CD4-positive, alpha-beta memory T cell (primary cell): ENCODE data around the gene HLA-DMB. TPM values are rescaled to one million over a fixed set of nuclear protein-coding genes. Genes with fewer than 3 reads are reported as not detected.

ENCODE experiments used
- CTCF ChIA-PET: fragments of 350-600 bp; sonication (Branson Sonifier 250); formaldehyde crosslinking; loops from one replicate; lab custom pipeline; 2021; ENCODE audit warnings: inconsistent platforms; ENCODE audit not compliant: partially characterized antibody; lab: Charles Lee
- POLR2A ChIA-PET: fragments of 350-600 bp; sonication (Branson Sonifier 250); formaldehyde crosslinking; loops from one replicate; lab custom pipeline; 2021; ENCODE audit not compliant: partially characterized antibody; lab: Charles Lee
- DNase-seq, 5 donors: peaks; one replicate each; pipeline versions ENCODE4 v3.0.0 to v3.0.0-alpha.2; 2020 to 2022; ENCODE audit warnings: mixed read lengths in 1 of 5
- H3K27ac ChIP-seq: one replicate; pipeline ENCODE4 v1.7.0; 2013; ENCODE audit warnings: low read depth, low read length
- H3K27me3 ChIP-seq: 2 replicates; pipeline ENCODE4 v1.7.0; 2013; ENCODE audit warnings: mild to moderate bottlenecking, low read length, moderate library complexity; ENCODE audit not compliant: insufficient read depth
- H3K36me3 ChIP-seq: 2 replicates; pipeline ENCODE4 v1.7.0; 2013; ENCODE audit warnings: mild to moderate bottlenecking, low read length, moderate library complexity; ENCODE audit not compliant: insufficient read depth
- H3K4me1 ChIP-seq: 2 replicates; pipeline ENCODE4 v1.7.0; 2013; ENCODE audit warnings: mild to moderate bottlenecking, low read length, moderate library complexity; ENCODE audit not compliant: insufficient read depth
- H3K4me3 ChIP-seq, 2 donors: one replicate each; pipeline ENCODE4 v1.7.0; 2013; ENCODE audit warnings: low read length in 2 of 2, mild to moderate bottlenecking in 1 of 2
- H3K9me3 ChIP-seq, 2 donors: one replicate each; pipeline ENCODE4 v1.7.0; 2013; ENCODE audit warnings: low read length in 2 of 2, control low read depth in 1 of 2; ENCODE audit not compliant: control insufficient read depth in 1 of 2
- H3K27ac Mint-ChIP-seq, 7 donors: one replicate each; pipeline ENCODE4 v1.8.0; 2020 to 2021; ENCODE audit warnings: mixed read lengths in 7 of 7, mild to moderate bottlenecking in 6 of 7, inconsistent platforms in 3 of 7, moderate library complexity in 3 of 7
- H3K27me3 Mint-ChIP-seq, 2 donors: one replicate each; pipeline ENCODE4 v1.8.0; 2020 to 2021; ENCODE audit warnings: mixed read lengths in 2 of 2
- H3K36me3 Mint-ChIP-seq, 2 donors: one replicate each; pipeline ENCODE4 v1.8.0; 2020 to 2021; ENCODE audit warnings: mixed read lengths in 2 of 2, inconsistent platforms in 1 of 2, mild to moderate bottlenecking in 1 of 2
- H3K4me1 Mint-ChIP-seq, 4 donors: one replicate each; pipeline ENCODE4 v1.8.0; 2020 to 2021; ENCODE audit warnings: mixed read lengths in 4 of 4, mild to moderate bottlenecking in 1 of 4
- H3K4me3 Mint-ChIP-seq, 8 donors: one replicate each; pipeline ENCODE4 v1.8.0; 2020 to 2021; ENCODE audit warnings: mixed read lengths in 8 of 8, mild to moderate bottlenecking in 7 of 8, moderate library complexity in 6 of 8, inconsistent platforms in 3 of 8
- H3K9me3 Mint-ChIP-seq, 8 donors: one replicate each; pipeline ENCODE4 v1.8.0; 2020 to 2021; ENCODE audit warnings: mixed read lengths in 8 of 8, mild to moderate bottlenecking in 5 of 8, inconsistent platforms in 3 of 8, moderate library complexity in 1 of 8
- intact Hi-C: fragments of 100-400 bp; cut with micrococcal nuclease; formaldehyde crosslinking; loops from one replicate; pipeline ENCODE4 v1.15.1; 2023
- polyA plus RNA-seq, 2 donors: library from polyadenylated mRNA; unstranded; fragments of 300-500 nt; fragmentation: Illumina TruSeq; gene quantifications; one replicate each; pipeline ENCODE4 v1.2.3, GENCODE V29; 2021
- total RNA-seq, 2 experiments: library from RNA; stranded (reverse); gene quantifications; one replicate each; pipeline ENCODE4 v1.2.3, GENCODE V29; 2021

Gene HLA-DMB
- total RNA-seq (1 to 10 TPM; 7.9 to 8.1 TPM), polyA plus RNA-seq (10 to 100 TPM in 1 of 2 donors, 1 to 10 TPM in 1; 7.6 to 15.5 TPM)

DNA sequence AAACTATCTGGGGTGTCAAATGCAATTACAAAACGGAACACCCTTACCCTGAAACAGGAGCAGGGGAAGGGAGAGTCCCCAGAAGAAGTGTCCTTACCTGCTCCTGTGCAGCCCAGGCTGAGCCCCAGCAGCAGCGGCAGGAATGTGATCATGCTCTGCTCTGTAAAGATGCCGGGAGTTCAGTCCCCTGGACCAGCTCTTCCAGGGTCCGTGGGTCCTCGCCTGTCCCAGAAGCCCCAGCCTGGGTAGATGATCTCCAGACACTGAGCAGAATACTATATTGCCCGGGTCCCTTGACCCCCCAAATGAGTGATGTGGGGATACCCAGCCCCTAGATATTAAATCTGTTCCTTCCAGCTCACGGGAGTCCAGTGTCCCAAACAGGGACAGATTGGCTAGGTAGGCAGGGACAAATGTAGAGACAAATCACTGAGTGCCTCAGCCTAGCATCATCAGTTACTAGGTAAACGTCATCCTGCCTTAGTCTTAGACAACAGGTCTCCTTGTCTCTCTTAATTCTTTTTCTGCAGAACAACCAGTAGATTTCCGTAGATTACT lies at the start of gene HLA-DMB:
Gene HLA-DMB, minus strand, starts transcription at position 373 of the 558 bp plus-strand sequence. Its CDS starts 221 bp downstream, at position 152.
- Histone ChIP-seq H3K4me3 (peak within 1 kb of the TSS; percentile 57 to 73), H3K4me1 (peaks cover 57% of the 10 kb centered on the region), H3K27ac (peak within 1 kb of the TSS; percentile 68), H3K9me3 (no peaks in the 10 kb centered on the region), H3K27me3 (no peaks in the 10 kb centered on the region), H3K36me3 (no peaks in the 10 kb centered on the region)
- no peaks in the 10 kb centered on the region for H3K36me3 Mint-ChIP-seq
- H3K27me3 Mint-ChIP-seq = no peaks in the 10 kb centered on the region
- ChIA-PET POLR2A (interaction anchor here (1.0 to 15.8 kb wide), 10 partner anchors 12 to 102 kb away, joined by 3 to 698 read pairs (median 7); partner anchors contain the start of genes BRD2, HLA-DMA, PSMB9 and TAP1), CTCF (interaction anchor here (0.7 to 15.9 kb wide), 15 partner anchors 8 to 112 kb away, joined by 3 to 631 read pairs (median 4); partner anchors contain the start of genes BRD2, HLA-DMA and TAP2)
- peak; percentile 68 to 82 (median 70) for DNase-seq
- peak within 1 kb of the TSS; percentile 90 to 99 (median 94) for H3K27ac Mint-ChIP-seq
- no peaks in the 10 kb centered on the region for H3K9me3 Mint-ChIP-seq
- H3K4me3 Mint-ChIP-seq = peak within 1 kb of the TSS; percentile 89 to 97 (median 92)
- intact Hi-C loops = loop anchor here (1.0 to 2.0 kb wide), 2 partner anchors 28 to 44 kb away; partner anchors contain the start of gene BRD2
- peaks cover 46 to 60% (median 53%) of the 10 kb centered on the region in 4 donors for H3K4me1 Mint-ChIP-seq

DNA sequence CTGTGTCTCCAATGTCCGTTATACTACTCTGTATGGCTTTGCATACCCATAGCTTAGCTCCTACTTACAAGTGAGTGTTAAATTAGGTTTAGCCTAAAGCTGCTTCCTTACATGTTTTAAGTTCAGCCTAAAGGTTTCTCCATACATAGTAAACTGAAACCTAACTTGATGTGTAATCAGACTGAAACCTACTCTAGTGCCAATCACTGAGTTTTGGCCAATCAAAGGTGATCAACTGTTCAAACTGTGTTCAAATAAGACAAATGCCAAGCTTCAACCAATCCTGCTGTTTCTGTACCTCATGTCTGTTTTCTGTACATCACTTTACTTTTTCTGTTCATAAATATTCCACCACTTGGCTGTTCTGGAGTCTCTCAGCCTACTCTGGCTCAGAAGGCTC lies 48.5 kb upstream of the HLA-DMB start:
- H3K4me3 Mint-ChIP-seq = no peak overlapping the region
- no peaks in the 10 kb centered on the region for H3K9me3 ChIP-seq
- peaks cover 3 to 5% of the 10 kb centered on the region in 2 donors for H3K27me3 Mint-ChIP-seq
- CTCF ChIA-PET = interaction anchor here (1.7 to 20.7 kb wide), 5 partner anchors 18 to 104 kb away, joined by 3 to 631 read pairs (median 120); partner anchors contain the start of genes BRD2, HLA-DMA and HLA-DMB
- H3K36me3 Mint-ChIP-seq = no peaks in the 10 kb centered on the region
- H3K9me3 Mint-ChIP-seq = no peaks in the 10 kb centered on the region
- H3K27me3 ChIP-seq = no peaks in the 10 kb centered on the region
- no peak overlapping the region for H3K27ac ChIP-seq
- intact Hi-C loops = no loop called here
- H3K4me3 ChIP-seq = no peak overlapping the region
- POLR2A ChIA-PET = interaction anchor here (1.6 kb wide), 1 partner anchor 56 kb away, joined by 6 read pairs; no protein-coding TSS in a partner anchor
- no peak for DNase-seq
- H3K4me1 Mint-ChIP-seq = peaks cover 4 to 6% (median 5%) of the 10 kb centered on the region in 4 donors
- no peaks in the 10 kb centered on the region for H3K36me3 ChIP-seq
- H3K4me1 ChIP-seq = peaks cover 6% of the 10 kb centered on the region
- H3K27ac Mint-ChIP-seq = no peak overlapping the region

DNA sequence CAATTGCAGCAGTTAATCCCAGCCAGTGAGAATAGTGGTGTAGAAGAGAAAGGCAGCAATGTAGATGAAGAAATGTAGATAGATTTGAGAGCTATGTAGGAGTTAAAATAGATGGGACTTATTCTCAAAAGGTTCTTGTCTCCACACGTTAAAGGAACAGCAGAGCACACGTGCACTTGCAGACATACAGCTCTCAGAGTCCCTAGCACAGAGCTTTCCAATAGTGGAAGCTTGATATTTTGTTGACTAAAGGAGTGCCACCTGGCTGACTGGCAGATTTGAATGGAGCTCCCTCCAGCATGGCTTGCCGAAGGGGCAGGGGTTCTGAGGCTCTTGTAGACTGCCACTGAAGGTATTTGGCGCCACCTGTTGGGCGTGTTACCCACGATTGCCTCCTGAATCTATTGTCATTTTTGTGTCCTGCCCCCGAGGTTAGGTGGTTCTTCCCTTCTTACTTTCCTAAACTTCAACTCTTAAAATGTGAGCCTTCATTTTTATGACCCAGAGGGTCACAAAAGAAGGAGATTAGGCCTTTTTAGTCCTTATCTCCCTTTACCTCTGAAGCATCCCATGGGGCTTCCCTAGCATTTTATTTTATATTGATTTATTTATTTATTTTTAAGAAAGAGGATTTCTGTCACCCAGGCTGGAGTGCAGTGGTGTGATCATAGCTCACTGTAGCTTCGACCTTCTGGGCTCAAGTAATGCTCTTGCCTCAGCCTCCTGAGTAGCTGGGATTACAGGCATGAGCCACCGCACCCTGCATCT lies 44.0 kb upstream of the HLA-DMB start:
- Histone ChIP-seq H3K27me3 (no peaks in the 10 kb centered on the region), H3K27ac (no peak overlapping the region), H3K4me1 (peaks cover 9% of the 10 kb centered on the region), H3K4me3 (no peak overlapping the region), H3K36me3 (peaks cover 17% of the 10 kb centered on the region), H3K9me3 (no peaks in the 10 kb centered on the region)
- ChIA-PET POLR2A (interaction anchor here (0.8 to 24.6 kb wide), 13 partner anchors 12 to 263 kb away, joined by 3 to 698 read pairs (median 8); partner anchors contain the start of genes BRD2, HLA-DMA, HLA-DMB and PSMB8), CTCF (interaction anchor here (0.7 to 20.7 kb wide), 43 partner anchors 9 to 1672 kb away, joined by 3 to 631 read pairs (median 6); partner anchors contain the start of genes BRD2, HLA-DMA, HLA-DMB and PSMB8)
- peak; percentile 83 to 88 (median 84) for DNase-seq
- intact Hi-C loops = loop anchor here (1.0 to 2.0 kb wide), 6 partner anchors 11 to 100 kb away; partner anchors contain the start of genes HLA-DMA and HLA-DMB
- Mint-ChIP-seq H3K9me3 (no peaks in the 10 kb centered on the region), H3K36me3 (peaks cover 11 to 24% of the 10 kb centered on the region in 2 donors), H3K4me3 (no peak overlapping the region), H3K27ac (peak overlapping the region; percentile 3 to 82 (median 45)), H3K27me3 (no peaks in the 10 kb centered on the region), H3K4me1 (peaks cover 18 to 34% (median 21%) of the 10 kb centered on the region in 4 donors)

DNA sequence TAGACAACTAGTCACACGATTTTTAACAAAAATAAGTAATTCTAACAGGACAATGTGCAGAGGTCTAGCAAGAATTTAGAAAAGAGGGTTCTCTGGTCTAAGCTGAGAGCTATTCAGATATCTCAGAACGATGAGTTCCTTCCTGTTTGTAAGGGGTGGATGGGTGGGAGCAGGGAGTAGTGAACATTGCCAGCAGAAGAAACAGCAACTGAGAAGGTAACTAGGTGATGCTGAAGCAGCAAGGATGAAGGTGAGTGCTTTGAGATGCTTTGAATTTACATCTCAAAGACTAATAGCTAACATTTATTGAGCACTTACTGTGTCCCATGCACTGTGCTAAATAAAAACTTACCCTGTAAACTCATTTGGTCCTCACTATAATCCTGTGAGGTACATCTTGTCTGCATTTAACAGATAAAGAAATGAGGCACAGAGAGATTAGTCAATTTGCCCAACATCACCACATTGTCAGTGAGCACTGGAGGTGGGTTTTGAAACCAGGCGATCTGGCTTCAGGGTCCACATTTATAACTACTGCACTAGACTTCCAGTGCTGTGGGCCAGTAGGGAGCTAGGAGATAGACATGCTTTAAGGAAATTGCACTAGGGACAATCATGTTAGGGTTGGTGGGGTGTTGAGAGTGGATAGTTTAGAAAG lies 43.3 kb upstream of the HLA-DMB start:
- Histone ChIP-seq H3K9me3 (no peaks in the 10 kb centered on the region), H3K36me3 (peaks cover 24% of the 10 kb centered on the region), H3K4me3 (no peak overlapping the region), H3K27ac (no peak overlapping the region), H3K4me1 (peaks cover 9% of the 10 kb centered on the region), H3K27me3 (no peaks in the 10 kb centered on the region)
- Mint-ChIP-seq H3K36me3 (peaks cover 18 to 31% of the 10 kb centered on the region in 2 donors), H3K9me3 (no peaks in the 10 kb centered on the region), H3K27ac (peak overlapping the region; percentile 17 to 88 (median 52)), H3K4me1 (peaks cover 18 to 38% (median 23%) of the 10 kb centered on the region in 4 donors), H3K4me3 (no peak overlapping the region), H3K27me3 (no peaks in the 10 kb centered on the region)
- intact Hi-C loops = loop anchor here (1.0 to 2.0 kb wide), 6 partner anchors 10 to 99 kb away; partner anchors contain the start of genes HLA-DMA and HLA-DMB
- ChIA-PET CTCF (interaction anchor here (0.7 to 20.7 kb wide), 43 partner anchors 9 to 1673 kb away, joined by 3 to 631 read pairs (median 6); partner anchors contain the start of genes BRD2, HLA-DMA, HLA-DMB and PSMB8), POLR2A (interaction anchor here (1.0 to 24.6 kb wide), 14 partner anchors 13 to 264 kb away, joined by 3 to 698 read pairs (median 9); partner anchors contain the start of genes BRD2, HLA-DMA, HLA-DMB and PSMB8)
- DNase-seq = no peak

DNA sequence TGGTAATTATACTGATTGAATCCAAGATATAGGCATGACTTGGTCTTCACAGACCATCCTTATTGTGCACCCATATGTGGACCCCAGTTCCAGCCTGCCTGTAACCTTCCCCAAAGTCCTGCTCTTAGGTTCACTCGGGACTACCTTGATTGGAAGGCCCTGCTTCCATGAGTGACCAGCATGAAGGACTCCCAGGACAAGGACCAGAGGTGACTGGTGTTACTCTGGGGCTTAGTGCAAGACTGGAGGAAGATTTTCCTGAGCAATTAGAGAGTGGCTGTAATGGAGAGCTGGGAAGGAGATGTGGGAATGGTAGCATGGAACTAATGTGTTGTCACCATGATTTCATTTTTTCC lies 42.6 kb upstream of the HLA-DMB start:
- no peak overlapping the region for H3K4me3 Mint-ChIP-seq
- peaks cover 18 to 38% (median 26%) of the 10 kb centered on the region in 4 donors for H3K4me1 Mint-ChIP-seq
- ChIA-PET POLR2A (interaction anchor here (1.6 to 24.6 kb wide), 9 partner anchors 15 to 145 kb away, joined by 6 to 698 read pairs (median 15); partner anchors contain the start of genes BRD2, HLA-DMA, HLA-DMB and PSMB9), CTCF (interaction anchor here (1.4 to 20.7 kb wide), 14 partner anchors 12 to 265 kb away, joined by 4 to 631 read pairs (median 22); partner anchors contain the start of genes BRD2, HLA-DMA, HLA-DMB and TAP2)
- H3K27me3 Mint-ChIP-seq = no peaks in the 10 kb centered on the region
- Histone ChIP-seq H3K4me3 (no peak overlapping the region), H3K9me3 (no peaks in the 10 kb centered on the region), H3K27ac (no peak overlapping the region), H3K36me3 (peaks cover 31% of the 10 kb centered on the region), H3K4me1 (peaks cover 12% of the 10 kb centered on the region), H3K27me3 (no peaks in the 10 kb centered on the region)
- H3K27ac Mint-ChIP-seq = peak overlapping the region in 6 of 7 donors; percentile 8 to 78 (median 48)
- H3K36me3 Mint-ChIP-seq = peaks cover 24 to 37% of the 10 kb centered on the region in 2 donors
- H3K9me3 Mint-ChIP-seq = no peaks in the 10 kb centered on the region
- no peak for DNase-seq
- intact Hi-C loops = no loop called here
